Measurements from ENCODE around the gene VPS72.

- no peak for TF ChIP-seq CTCF (IDR thresholded peaks at IDR 0.05)
- TF ChIP-seq POLR2A (IDR thresholded peaks at IDR 0.05), result no peak
Observed at GRCh38 chr1:151199873-151200581, 10.0 kb upstream of the VPS72 start.

Measured in esophagus squamous epithelium (tissue), 4 donors.